AML-193 (cell line): ENCODE data around the gene ZBTB7C.

Experiments used
- DNase-seq, 2 experiments: peaks; one replicate each; lab custom pipeline; 2025; lab: John Stamatoyannopoulos, UW

ZBTB7C gene

DNA sequence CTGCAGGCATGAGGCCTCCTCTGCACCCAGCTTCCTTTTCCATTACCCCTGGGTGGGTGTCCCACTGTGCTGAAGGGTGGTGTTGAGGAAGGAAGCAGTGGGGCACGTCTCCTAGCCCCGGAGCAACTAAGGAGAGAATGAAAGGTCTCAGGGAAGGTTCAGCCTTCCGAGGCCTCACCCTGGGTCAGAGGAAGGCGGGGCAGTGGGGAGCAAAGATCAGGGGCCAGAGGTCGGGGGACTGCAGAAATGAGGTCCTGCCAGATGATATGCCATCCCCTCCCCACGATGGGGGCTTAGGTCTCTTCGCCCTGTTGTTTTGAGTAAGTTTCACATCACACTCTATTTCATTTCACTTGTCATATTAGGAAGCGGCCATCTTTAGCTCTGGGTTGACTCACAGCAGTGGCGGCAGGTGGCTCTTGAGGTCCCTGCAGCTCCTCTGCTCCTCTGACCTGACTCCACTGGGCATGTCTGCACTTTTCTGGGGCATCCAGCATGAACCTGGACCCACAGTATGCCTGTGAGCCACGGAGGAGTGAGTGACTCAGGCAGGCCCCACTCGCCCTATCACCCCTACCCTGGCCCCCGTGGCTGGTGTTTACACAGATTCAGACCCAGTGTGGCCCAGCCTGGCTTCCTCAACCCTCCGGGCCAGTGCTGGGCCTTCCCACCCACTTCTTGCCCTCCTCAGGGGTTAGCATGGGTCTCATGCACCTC is 325.0 kb downstream of the ZBTB7C start:
- no peak for DNase-seq

DNA sequence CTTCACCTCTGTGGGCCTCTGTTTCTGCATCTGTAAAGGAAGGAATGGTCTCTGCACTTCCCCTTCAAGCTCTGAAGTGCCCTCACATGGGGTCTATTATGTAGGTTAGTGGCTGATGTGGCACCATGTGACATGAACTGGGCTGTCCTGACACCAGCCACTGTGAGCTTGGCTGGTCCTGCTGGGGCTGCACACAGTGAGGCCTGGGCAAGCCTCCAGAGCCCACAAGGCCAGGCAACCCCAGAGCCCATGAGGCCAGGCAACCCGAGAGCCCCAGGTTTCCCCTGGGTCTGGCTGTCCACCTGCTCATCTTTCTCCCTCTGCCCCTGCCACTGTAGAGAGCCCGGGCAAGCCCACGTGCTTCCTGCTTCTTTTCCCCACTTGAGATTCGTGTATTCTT is 328.6 kb downstream of the ZBTB7C start:
- DNase-seq = no peak

DNA sequence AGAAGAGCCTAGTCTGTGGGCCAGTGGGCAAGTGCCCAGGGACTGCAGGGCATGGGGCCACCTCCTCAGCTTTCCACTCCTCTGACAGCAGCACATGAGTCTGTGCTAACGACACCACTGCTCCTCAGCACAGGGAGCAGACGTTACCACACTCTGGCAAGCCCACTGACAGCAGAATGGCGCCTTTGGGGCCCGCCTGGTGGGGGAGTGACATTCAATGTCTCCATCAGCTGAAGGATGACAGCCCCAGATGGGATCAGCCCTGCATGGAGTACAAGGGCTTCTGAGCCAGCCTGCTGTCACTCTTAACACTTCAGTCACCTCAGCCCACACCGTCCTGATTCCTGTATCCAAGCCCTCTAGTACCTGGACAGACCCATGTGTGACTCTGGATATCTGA is 329.3 kb downstream of the ZBTB7C start:
- no peak for DNase-seq

DNA sequence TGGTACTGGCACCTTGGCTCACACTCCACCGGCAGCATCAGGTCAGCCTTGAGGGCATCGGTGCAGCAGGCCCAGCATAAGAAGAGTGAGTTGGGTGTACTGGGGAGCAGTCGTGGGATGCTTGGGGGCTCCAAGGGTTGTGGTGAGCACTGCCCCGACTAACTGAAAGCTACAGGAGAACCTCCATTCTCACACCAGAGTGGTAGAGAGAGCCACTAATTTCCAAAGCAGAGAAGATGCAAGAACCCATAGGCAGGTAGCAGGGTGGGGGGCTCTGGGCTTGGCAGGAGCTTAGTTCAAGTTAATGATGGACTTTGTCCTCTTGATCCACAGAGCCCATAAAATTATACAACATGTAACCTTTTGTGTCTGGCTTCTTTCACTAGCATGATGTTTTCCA is 330.7 kb downstream of the ZBTB7C start:
- DNase-seq = no peak

DNA sequence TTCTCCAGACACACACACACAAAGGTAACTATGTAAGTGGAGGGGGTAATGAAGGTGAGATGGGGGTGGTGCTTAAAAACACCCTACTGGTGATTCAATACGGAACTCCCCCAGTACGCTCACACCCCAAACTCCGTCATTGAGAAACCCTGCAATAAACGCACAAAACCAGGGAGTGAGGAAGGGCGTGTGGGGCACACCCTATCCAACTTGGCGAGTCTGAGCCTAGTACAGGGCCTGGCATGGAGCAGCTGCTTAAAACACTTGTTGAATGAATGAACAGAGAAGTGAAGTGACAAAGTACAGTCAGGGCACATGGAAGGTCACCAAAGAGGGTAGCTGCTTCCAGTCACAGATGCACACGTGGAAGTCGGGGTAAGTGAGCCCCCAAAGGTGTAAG is 331.9 kb downstream of the ZBTB7C start:
- DNase-seq = no peak

DNA sequence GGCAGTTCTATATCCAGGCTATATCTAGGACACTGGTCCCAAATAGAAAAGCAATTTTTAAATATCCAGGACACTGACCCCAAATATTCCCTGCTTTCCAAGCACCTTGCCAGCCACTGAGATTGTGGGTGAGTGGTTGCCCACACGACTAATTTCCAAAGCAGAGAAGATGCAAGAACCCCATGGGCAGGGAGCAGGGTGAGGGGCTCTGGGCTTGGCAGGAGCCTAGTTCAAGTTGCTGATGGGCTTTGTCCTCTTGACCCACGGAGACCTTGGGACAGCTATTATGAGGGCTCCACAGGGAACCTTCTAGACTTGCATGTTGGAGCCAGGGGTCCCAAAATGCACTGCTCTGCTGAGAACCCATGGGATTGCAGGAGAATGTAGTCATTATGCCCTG is 332.7 kb downstream of the ZBTB7C start:
- DNase-seq = no peak

DNA sequence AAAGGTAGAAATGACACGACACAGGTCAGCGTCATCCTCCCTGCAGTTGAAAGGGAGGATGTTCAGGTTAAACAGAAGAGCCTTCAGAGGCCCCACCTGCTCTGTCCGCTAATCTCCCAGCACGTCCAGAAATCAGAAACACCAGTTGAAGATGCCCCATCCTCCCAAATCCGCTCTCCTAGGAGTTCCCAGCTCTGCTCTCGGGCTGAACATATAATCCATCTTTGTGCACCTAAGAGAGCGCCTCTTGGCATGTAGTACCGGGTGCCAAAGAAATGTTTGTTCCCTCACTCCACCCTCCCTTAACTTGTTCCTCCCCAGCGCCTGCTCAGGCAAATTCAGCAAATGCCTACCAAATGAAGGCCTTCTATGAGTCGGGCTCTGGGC is 333.5 kb downstream of the ZBTB7C start:
- no peak for DNase-seq

DNA sequence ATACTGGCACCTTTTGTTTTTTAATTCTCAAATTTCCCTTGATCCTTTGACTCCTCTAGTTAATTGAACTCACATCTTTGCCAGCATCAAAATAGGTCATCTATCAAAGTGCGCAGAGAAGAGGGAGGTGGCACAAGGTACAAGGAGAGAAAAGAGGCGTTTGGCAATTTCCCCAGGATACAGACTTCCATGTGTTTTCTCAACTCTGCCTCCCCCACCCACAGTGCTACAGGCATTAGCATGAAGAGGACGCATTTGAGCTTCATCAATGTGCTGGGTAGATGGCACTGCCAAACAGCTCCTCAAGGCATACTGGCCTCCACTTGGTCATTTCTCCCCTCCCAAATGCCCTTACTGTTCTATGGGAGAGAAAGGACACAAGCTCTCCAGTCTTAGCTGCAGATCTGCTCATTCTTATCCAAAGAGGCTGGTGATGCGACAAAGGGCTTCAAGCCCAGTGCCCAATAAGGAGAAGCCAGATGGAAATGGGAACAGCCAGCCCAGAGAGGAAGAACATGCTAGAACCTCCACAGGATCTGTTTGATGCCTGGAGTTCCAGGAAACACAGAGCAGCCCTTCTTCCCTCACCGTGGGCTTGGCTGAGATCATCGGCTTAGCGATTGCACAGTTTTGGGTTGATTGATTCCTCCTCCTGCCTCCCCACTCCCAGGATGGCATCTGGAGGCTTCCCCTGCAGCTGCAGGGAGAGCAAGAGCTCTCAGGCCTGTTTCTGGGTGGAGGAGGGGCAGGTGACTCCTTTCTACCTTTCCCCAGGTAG is 334.1 kb downstream of the ZBTB7C start:
- DNase-seq = no peak

DNA sequence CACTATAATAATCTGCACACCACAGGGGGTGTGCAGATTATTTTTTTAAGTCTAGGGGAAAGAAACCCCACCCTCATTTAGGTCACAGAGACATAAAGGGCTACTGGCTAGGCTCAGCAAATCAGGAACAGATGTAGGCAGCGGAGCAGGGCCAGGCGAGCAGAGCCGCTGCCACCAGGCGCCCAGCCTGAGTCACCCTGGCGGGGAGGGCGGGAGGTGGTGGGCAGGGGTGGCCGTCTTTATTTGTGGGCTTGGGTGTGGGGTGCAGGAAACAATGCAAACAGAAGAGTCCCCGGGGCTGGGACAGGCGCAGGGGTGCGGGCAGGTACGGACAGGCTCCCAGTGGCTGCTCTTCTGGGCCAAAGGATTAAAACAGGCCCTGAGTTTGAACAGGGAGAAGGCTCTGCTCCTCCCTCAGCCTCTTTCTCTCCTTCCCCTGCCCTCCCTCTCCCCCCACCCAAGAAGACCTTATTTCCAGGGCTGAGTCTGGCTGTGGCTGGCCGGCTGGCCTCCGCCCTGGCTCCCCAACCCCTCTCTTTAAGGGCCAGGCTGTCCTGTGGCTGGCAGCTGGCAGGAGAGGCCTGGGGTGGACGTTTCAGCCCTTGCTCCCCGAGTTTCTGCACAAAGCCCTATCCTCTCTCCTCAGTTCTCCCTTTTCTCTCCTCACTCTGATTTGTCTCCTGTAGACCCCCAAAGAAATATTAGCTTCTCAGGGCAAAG is 335.8 kb downstream of the ZBTB7C start:
- no peak for DNase-seq

DNA sequence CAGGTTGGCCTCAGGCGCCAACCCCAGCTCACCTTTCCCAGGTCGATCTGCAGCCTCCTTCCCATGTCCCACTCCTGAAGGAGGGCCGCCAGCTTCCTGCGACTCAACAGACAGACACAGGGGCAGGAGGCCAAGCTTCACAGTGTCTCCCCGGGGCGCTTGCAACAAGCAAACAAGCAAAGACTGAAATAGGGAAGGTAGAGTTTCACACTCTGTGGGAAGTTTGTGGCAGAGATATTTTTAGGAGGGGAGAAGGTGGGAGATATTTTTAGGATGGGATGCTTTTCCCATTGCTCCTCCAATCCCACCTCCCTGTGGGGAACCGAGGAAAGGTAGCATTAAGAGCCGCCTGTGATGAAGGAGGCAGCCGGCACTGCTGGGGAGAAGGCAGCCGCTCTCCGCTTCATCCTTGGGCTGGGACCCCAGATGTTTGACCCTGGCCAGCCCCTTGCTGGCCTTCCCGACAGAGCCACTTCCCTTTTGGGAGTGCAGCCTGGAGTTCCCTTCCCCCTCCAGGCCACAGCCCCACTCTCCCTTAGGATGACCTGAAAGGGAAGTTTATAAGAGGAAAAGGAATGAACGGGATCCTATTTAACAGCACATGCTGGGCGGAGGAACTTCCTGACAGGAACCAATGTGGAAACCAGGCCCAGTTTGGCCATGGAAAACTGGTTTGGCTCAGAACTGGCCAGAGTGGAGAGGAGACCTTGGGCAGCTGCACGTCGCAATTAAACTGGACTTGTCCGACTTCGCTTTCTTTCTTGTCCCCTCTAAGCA is 336.6 kb downstream of the ZBTB7C start:
- DNase-seq = no peak

DNA sequence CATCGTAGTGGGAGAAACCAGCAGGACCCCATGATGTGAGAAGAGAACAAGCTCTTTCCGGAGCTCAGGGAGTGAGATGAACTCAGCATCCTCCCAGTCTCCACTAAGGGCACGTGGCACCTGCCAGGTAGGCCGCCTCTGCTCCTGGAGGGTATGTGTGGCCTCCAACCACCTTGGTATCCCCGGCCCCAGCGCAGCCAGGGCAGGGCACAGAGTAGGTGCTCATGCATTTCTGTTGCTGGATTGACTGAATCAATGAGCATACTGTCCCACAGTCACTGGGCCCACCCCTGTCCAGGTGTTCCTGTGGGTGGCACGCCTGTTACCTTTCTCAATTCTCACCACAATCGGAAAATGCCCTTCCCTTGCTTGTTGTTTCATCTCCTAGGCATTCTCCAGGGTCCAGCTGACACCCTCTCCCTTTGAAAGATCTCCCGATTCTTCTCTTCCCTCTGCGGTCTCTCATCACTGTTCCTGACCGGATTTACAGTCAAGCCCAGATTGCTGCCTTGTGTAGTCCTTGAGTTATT is 340.2 kb downstream of the ZBTB7C start:
- DNase-seq = no peak

DNA sequence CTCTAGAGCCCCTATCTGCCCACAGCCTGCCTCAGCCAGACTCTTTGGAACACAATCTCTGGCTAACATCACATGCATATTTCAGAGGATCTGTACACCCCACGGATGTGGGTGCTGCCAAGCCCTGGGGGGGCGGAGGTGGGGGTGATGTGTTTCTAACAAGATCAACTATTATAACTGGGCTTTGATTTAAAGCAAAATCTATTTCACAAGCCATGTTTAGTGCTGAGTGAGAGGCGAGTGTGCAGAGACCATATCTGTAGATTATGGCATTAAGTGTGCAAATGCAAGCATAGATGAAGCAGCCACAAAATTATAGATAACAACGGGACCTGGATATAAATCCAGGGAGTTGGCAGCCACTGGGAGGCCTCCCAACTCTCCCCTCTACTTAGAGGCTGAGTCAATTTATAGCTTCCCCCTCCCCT is 342.9 kb downstream of the ZBTB7C start:
- DNase-seq = no peak

DNA sequence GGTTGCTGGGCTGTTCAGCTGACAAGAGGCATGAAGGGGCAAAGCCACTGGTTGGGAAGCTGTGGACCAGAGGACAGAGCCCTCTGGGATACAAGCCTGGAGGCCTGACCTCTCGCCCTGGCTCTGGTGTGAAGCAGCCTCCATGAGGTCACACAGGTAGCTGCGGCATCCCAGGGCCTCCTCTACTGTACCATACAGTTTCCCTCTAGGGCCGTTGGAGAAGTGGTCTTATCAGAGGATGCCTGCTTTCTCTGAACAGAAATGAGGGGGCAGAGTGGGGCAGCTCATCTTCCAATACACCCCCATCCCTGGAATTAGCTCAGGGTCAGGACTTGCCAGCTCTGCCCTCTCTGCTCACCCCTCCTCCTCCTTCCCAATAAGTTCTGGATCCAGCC is 343.6 kb downstream of the ZBTB7C start:
- peak; percentile 20 to 62 for DNase-seq

DNA sequence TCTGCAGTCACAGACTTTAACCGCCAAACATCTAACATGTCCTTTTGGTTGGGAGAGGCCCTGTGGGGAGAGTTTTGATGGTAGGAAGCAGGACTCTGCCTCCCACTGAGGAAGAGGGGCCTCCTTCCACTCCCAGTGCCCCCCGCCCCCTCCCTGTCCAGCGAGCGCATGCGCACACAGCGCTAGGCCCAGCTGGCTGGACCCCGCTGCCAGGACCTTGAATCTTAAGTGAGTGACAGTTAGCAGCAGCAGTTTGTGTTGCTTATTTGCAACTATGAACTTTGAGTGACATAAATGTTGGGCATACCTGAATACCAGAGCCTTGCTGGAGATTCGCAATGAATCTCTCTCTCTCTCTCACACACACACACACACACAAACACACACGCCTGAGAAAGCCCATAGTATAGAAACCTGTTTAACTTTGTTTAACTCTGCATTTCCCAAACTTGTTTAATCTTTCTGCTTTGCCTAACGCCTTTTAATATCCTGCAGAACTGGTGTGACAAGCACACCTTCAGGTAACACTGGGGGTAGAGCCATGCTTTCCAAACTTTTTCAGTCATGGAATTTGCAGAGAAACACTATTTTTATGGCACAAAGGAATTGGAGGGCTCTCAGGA is 344.1 kb downstream of the ZBTB7C start:
- no peak for DNase-seq

DNA sequence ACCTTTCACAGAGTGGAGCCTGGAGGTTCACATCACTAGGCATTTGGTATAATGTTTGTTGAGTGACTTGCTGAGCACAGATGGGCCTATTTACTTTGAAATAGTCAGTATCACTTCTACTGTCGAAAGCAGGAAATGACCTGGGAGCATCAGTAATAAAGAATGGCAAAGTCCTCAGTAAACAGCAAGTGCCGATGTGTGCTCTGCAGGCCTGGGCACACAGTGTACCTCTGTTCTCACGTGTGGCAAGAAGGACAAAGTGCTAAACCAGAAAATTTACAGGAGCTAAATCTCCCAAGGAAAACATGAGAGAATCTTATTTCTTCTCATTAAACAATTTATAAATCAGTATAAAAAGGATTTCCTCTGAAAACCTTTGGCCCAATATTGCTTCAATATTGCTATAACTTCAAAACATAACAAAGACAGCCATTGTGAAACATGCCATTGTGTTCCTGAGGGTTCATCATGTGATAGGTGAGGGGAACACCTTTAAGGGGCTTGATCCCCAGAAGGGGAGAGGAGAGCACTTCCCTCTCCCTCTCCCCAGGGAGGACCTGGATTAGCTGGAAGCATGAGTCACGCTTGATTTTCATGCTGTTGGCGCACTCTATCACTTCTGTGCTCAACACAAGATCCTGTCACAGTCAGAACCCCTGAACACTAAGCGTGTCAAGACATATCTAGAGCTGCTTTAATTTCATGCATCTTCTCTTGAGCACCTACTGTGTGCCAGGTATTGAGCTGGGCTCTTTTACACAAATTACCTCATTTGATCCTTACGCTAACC is 347.2 kb downstream of the ZBTB7C start:
- no peak for DNase-seq

DNA sequence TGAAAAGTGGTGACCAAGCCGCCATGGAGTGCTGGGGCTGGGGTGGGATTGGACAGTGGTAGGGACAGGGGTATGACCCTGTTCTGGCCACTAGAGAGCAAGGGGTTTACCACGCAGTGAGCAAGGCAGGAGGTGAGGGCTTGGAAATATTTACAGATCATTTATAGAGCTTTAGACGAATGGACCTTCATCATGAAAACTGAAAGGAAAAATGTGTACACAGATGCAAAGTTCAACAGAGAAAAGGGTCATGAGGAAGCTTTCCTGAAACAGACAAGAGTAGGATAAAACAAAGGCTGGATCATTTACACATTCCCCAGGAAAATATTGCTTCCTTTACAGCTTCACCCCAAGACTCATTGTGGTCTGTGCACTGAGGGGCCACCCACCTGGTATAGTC is 348.2 kb downstream of the ZBTB7C start:
- DNase-seq = no peak

DNA sequence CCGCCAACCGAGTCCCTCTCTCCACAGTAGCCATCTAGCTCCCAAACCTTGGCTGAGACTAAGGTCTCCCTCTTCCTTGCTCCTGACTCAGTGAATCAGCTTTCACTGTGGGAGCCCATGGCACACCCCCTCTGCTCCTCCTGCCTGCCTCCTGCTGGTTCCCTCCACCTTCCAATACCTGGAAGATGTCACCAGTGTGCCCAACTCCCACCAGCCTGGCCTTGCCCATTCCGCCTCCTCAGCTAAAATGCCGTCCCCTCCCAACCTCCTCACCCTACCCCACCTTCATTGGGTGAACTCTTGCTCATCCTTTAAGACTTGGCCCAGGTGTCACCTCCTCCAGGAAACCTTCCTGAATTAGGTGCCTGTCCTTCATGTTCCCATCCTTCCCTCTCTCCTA is 348.8 kb downstream of the ZBTB7C start:
- no peak for DNase-seq

DNA sequence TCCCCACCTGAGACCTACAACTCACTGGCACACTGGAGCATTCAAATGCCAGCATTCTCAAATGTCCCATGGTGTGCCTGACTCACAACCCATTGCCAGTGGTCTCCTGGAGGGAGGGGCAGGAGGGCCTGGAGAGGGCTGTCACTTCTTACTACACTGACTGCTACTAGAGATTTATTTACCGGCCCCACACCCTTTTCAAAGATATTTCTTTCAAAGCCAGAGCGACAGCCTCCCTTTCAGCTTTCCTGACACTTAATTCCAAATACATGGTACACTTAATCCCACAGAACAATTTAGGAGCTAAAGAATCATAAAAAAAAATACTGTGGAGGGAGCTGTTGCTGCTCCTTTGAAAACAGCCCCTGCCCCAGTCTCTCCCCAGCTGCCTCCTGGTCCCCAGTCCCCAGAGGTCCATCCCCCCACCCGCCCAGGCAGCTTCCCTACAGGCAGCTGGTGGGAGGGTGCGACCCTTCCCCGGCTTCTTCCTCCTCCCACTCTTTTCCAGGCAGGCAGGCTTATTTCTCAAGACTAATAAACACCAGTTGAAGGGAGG is 349.6 kb downstream of the ZBTB7C start:
- DNase-seq = no peak

DNA sequence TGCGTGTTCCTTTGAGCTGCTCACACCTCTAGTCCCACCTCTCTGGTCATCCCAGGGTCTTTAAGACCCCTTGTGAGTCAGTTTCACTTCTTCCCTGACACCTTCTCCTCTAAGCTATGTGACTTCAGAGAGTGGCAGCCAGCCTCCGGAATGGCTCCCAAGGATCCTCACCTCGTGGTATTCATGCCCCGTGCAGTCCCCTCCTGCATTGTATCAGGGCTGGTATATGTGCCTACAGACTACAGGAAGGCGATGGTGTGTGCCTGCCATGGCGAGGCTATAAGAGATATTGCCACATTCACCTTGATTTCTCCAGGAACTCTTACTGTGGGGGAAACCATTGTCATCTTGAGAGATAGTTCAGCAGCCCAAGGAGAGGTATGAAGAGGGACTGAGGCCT is 350.7 kb downstream of the ZBTB7C start:
- DNase-seq = no peak

DNA sequence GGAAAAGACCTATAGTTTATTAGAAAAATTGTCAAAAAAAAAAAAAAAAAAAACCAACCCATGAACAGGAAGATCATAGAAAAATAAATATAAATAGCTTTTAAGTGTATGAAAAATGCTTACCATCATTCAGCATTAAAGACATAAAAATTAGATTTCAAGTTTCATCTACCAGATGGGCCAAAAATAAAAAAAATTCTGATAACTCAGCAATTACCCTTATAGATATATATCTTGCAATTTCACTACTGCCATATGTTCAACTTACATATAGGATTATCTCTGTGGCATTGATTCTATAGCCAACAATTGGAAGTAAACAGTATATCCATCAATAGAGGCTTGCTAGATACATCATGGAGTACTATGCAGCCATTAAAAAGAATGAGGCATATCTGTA is 352.2 kb downstream of the ZBTB7C start:
- no peak for DNase-seq
